ENCODE results near the gene NCAM2.

Gene NCAM2

DNA sequence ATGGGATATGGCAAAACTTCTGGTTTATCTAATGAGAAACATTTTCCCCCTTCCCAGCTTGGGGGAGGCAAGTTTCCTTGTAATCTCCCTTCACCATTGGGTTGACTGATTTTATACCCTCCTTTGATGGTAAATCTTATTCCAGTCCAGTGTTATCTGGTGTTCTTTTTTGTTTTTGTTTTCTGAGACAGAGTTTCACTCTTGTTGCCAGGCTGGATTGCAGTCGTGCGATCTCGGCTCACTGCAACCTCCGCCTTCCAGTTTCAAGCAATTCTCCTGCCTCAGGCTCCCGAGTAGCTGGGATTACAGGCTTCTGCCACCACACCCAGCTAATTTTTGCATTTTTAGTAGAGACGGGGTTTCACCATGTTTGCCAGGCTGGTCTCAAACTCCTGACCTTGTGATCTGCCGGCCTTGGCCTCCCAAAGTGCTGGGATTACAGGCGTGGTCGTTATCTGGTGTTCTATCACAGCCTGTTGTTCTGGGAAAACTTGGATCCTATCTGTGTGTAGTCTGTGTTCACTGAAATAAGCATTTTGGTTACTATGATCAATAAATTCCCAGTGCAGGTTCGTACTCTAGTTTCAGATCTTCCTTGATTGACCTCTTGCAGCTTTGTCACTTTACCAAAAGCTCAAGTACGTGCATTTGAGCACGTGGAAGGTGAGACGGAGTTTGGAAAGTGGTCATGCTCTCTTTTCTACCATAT lies 281.1 kb downstream of the NCAM2 start:
- Histone ChIP-seq H3K4me2 (ENCODE audit: low read length, poor library complexity, severe bottlenecking) (no peak overlapping the region), H4K8ac (ENCODE audit: low read length) (no peak overlapping the region), H3K27me3 (ENCODE audit: control insufficient read depth in 1 of 2, insufficient read depth in 1 of 2, low read length in 2 of 2) (no peaks in the 10 kb centered on the region), H2AFZ (ENCODE audit: low read depth, low read length) (no peak overlapping the region), H3K4me3 (ENCODE audit: insufficient read depth in 1 of 2, low read depth in 1 of 2, low read length in 2 of 2) (no peak overlapping the region), H2BK12ac (ENCODE audit: low read length in 2 of 2) (no peak overlapping the region), H4K91ac (ENCODE audit: low read length) (no peak overlapping the region), H3K9ac (ENCODE audit: low read length) (no peak overlapping the region), H3K4me1 (ENCODE audit: control insufficient read depth, insufficient read depth, low read depth, low read length) (no peaks in the 10 kb centered on the region), H3K18ac (ENCODE audit: low read depth in 1 of 2, low read length in 2 of 2) (no peak overlapping the region), H2BK15ac (ENCODE audit: low read depth, poor library complexity, severe bottlenecking) (no peak overlapping the region), H2AK5ac (ENCODE audit: low read length, severe bottlenecking) (no peak overlapping the region), H3K23ac (ENCODE audit: low read length in 2 of 2) (no peak overlapping the region), H3K27ac (ENCODE audit: low read length, poor library complexity, severe bottlenecking) (no peak overlapping the region), H3K36me3 (ENCODE audit: control insufficient read depth in 1 of 2, insufficient read depth in 2 of 2, low read depth in 1 of 2, low read length in 2 of 2) (no peaks in the 10 kb centered on the region), H3K9me3 (ENCODE audit: control insufficient read depth, low read length) (no peaks in the 10 kb centered on the region), H2BK5ac (ENCODE audit: low read depth, low read length, poor library complexity, severe bottlenecking) (no peak overlapping the region), H2BK120ac (ENCODE audit: low read depth, low read length) (no peak overlapping the region), H3K4ac (ENCODE audit: low read depth in 1 of 2, low read length in 2 of 2) (no peak overlapping the region), H3K79me1 (replicated peaks; ENCODE audit: low read length, poor library complexity, severe bottlenecking) (no peaks in the 10 kb centered on the region), H3K14ac (ENCODE audit: low read length in 2 of 2) (no peak overlapping the region)
- no peak for DNase-seq
- WGBS: 79% methylated on average over 10 of the region's 13 CpGs

DNA sequence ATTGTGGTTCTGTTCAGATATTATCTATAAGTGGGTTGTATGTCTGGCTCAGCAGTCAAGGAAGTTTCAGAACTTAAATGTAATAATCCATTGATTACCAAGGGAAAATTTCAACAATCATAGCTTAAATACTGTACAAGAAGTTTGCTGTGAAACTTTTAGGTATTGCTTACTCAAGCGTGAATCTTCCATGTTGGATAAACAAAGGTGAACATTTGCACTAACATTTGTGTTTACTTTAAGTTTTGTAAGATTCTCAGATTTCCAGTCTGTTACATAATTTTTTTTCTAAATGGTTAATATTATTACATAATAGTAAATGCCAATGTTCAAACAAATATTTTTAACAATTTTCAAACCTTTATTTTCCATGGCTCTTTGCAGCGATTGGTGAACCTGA lies 285.6 kb downstream of the NCAM2 start:
- 94% methylated on average over 1 of the region's 2 CpGs for WGBS
- H3K18ac ChIP-seq (ENCODE audit: low read depth in 1 of 2, low read length in 2 of 2): no peak overlapping the region
- DNase-seq: no peak

DNA sequence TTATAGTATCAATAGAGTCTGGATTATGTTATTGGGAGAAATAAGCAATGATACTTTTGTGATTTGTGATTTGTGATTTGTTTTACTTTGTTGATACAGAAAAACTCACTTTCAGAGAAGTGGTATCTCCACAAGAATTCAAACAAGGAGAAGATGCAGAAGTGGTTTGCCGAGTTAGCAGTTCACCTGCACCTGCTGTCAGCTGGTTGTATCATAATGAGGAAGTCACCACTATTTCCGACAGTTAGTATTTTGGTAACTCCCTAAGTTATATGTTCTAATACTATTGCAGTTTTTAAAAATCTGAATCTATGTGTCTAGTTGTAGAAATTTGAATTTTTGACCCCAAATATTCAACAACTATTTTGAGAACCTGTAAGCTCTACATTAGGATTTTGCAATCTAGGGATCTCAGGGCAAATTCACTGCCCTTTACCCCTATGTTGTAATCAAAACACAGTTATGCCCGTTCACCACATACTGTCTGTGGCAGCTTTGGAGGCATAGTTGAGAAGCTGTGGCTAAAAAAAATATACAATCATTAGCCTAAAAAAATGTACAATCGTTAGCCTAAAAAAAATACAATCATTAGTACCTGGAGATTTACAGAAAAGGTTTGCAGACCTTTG lies 288.1 kb downstream of the NCAM2 start:
- no peak overlapping the region for H3K14ac ChIP-seq (ENCODE audit: low read length in 2 of 2)
- H3K4me1 ChIP-seq (ENCODE audit: control insufficient read depth, insufficient read depth, low read depth, low read length): no peaks in the 10 kb centered on the region
- H3K9ac ChIP-seq (ENCODE audit: low read length): no peak overlapping the region
- no peaks in the 10 kb centered on the region for H3K9me3 ChIP-seq (ENCODE audit: control insufficient read depth, low read length)
- no peak overlapping the region for H3K23ac ChIP-seq (ENCODE audit: low read length in 2 of 2)
- no peak overlapping the region for H3K4me2 ChIP-seq (ENCODE audit: low read length, poor library complexity, severe bottlenecking)
- H3K18ac ChIP-seq (ENCODE audit: low read depth in 1 of 2, low read length in 2 of 2): no peak overlapping the region
- no peak overlapping the region for H2BK12ac ChIP-seq (ENCODE audit: low read length in 2 of 2)
- H3K27me3 ChIP-seq (ENCODE audit: control insufficient read depth in 1 of 2, insufficient read depth in 1 of 2, low read length in 2 of 2): no peaks in the 10 kb centered on the region
- DNase-seq: no peak
- no peaks in the 10 kb centered on the region for H3K36me3 ChIP-seq (ENCODE audit: control insufficient read depth in 1 of 2, insufficient read depth in 2 of 2, low read depth in 1 of 2, low read length in 2 of 2)
- H4K91ac ChIP-seq (ENCODE audit: low read length): no peak overlapping the region
- H3K27ac ChIP-seq (ENCODE audit: low read length, poor library complexity, severe bottlenecking): no peak overlapping the region
- no peak overlapping the region for H2BK120ac ChIP-seq (ENCODE audit: low read depth, low read length)
- H4K8ac ChIP-seq (ENCODE audit: low read length): no peak overlapping the region
- no peaks in the 10 kb centered on the region for H3K79me1 ChIP-seq (replicated peaks; ENCODE audit: low read length, poor library complexity, severe bottlenecking)
- no peak overlapping the region for H3K4me3 ChIP-seq (ENCODE audit: insufficient read depth in 1 of 2, low read depth in 1 of 2, low read length in 2 of 2)
- no peak overlapping the region for H3K4ac ChIP-seq (ENCODE audit: low read depth in 1 of 2, low read length in 2 of 2)
- no peak overlapping the region for H2AFZ ChIP-seq (ENCODE audit: low read depth, low read length)
- H2BK5ac ChIP-seq (ENCODE audit: low read depth, low read length, poor library complexity, severe bottlenecking): no peak overlapping the region
- H2AK5ac ChIP-seq (ENCODE audit: low read length, severe bottlenecking): no peak overlapping the region
- 80% methylated on average over 1 of the region's 4 CpGs for WGBS
- H2BK15ac ChIP-seq (ENCODE audit: low read depth, poor library complexity, severe bottlenecking): no peak overlapping the region

More for the DNA sequence above, 285.6 kb downstream of the NCAM2 start:
- Histone ChIP-seq H2AK5ac (ENCODE audit: low read length, severe bottlenecking) (no peak overlapping the region), H3K27me3 (ENCODE audit: control insufficient read depth in 1 of 2, insufficient read depth in 1 of 2, low read length in 2 of 2) (no peaks in the 10 kb centered on the region), H2BK120ac (ENCODE audit: low read depth, low read length) (no peak overlapping the region), H3K14ac (ENCODE audit: low read length in 2 of 2) (no peak overlapping the region), H2BK12ac (ENCODE audit: low read length in 2 of 2) (no peak overlapping the region), H3K36me3 (ENCODE audit: control insufficient read depth in 1 of 2, insufficient read depth in 2 of 2, low read depth in 1 of 2, low read length in 2 of 2) (no peaks in the 10 kb centered on the region), H3K27ac (ENCODE audit: low read length, poor library complexity, severe bottlenecking) (no peak overlapping the region), H3K79me1 (replicated peaks; ENCODE audit: low read length, poor library complexity, severe bottlenecking) (no peaks in the 10 kb centered on the region), H3K4me1 (ENCODE audit: control insufficient read depth, insufficient read depth, low read depth, low read length) (no peaks in the 10 kb centered on the region), H2AFZ (ENCODE audit: low read depth, low read length) (no peak overlapping the region), H3K9me3 (ENCODE audit: control insufficient read depth, low read length) (no peaks in the 10 kb centered on the region), H3K9ac (ENCODE audit: low read length) (no peak overlapping the region), H2BK5ac (ENCODE audit: low read depth, low read length, poor library complexity, severe bottlenecking) (no peak overlapping the region), H3K4ac (ENCODE audit: low read depth in 1 of 2, low read length in 2 of 2) (no peak overlapping the region), H3K4me2 (ENCODE audit: low read length, poor library complexity, severe bottlenecking) (no peak overlapping the region), H4K8ac (ENCODE audit: low read length) (no peak overlapping the region), H3K4me3 (ENCODE audit: insufficient read depth in 1 of 2, low read depth in 1 of 2, low read length in 2 of 2) (no peak overlapping the region), H4K91ac (ENCODE audit: low read length) (no peak overlapping the region), H3K23ac (ENCODE audit: low read length in 2 of 2) (no peak overlapping the region), H2BK15ac (ENCODE audit: low read depth, poor library complexity, severe bottlenecking) (no peak overlapping the region)

DNA sequence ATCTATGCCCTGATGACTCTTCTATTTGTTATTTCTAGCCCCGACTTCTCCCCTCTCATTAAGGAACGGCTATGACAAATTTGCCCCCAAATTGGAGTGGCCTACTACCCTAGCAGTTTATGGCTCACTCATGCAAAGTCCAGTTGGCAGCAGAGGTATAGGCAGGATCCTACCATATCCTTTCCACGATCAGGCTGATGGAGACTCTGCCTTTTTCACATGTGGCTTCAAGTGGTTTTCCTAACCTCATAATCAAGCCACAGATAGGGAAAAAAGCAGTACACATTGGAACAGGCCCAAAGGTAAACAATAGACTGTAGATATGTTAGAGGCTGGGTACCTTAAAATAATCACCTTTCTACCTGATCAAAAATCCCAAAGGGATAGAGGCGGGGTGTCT lies 292.5 kb downstream of the NCAM2 start:
- no peaks in the 10 kb centered on the region for H3K79me1 ChIP-seq (replicated peaks; ENCODE audit: low read length, poor library complexity, severe bottlenecking)
- no peaks in the 10 kb centered on the region for H3K9me3 ChIP-seq (ENCODE audit: control insufficient read depth, low read length)
- no peak overlapping the region for H3K4ac ChIP-seq (ENCODE audit: low read depth in 1 of 2, low read length in 2 of 2)
- H3K18ac ChIP-seq (ENCODE audit: low read depth in 1 of 2, low read length in 2 of 2): no peak overlapping the region
- no peak overlapping the region for H3K4me3 ChIP-seq (ENCODE audit: insufficient read depth in 1 of 2, low read depth in 1 of 2, low read length in 2 of 2)
- H3K4me2 ChIP-seq (ENCODE audit: low read length, poor library complexity, severe bottlenecking): no peak overlapping the region
- H3K36me3 ChIP-seq (ENCODE audit: control insufficient read depth in 1 of 2, insufficient read depth in 2 of 2, low read depth in 1 of 2, low read length in 2 of 2): no peaks in the 10 kb centered on the region
- H3K14ac ChIP-seq (ENCODE audit: low read length in 2 of 2): no peak overlapping the region
- H2BK5ac ChIP-seq (ENCODE audit: low read depth, low read length, poor library complexity, severe bottlenecking): no peak overlapping the region
- no peaks in the 10 kb centered on the region for H3K27me3 ChIP-seq (ENCODE audit: control insufficient read depth in 1 of 2, insufficient read depth in 1 of 2, low read length in 2 of 2)
- 84% methylated on average over 3 of the region's 4 CpGs for WGBS
- H2BK12ac ChIP-seq (ENCODE audit: low read length in 2 of 2): no peak overlapping the region
- H3K27ac ChIP-seq (ENCODE audit: low read length, poor library complexity, severe bottlenecking): no peak overlapping the region
- no peak overlapping the region for H3K23ac ChIP-seq (ENCODE audit: low read length in 2 of 2)
- H2AFZ ChIP-seq (ENCODE audit: low read depth, low read length): no peak overlapping the region
- no peak overlapping the region for H4K8ac ChIP-seq (ENCODE audit: low read length)
- H4K91ac ChIP-seq (ENCODE audit: low read length): no peak overlapping the region
- no peak for DNase-seq
- no peaks in the 10 kb centered on the region for H3K4me1 ChIP-seq (ENCODE audit: control insufficient read depth, insufficient read depth, low read depth, low read length)
- no peak overlapping the region for H2BK120ac ChIP-seq (ENCODE audit: low read depth, low read length)
- H3K9ac ChIP-seq (ENCODE audit: low read length): no peak overlapping the region
- no peak overlapping the region for H2BK15ac ChIP-seq (ENCODE audit: low read depth, poor library complexity, severe bottlenecking)
- no peak overlapping the region for H2AK5ac ChIP-seq (ENCODE audit: low read length, severe bottlenecking)

Data from mesenchymal stem cell (in vitro differentiated cells and primary cell).